Loucy (cell line): ENCODE data around the gene C16orf89.

Experiments
- H2AFZ ChIP-seq: fragments of 200-600 bp; sonication (generic); 2 replicates; pipeline ENCODE4 v1.6.0; 2016; ENCODE audit warnings: antibody characterized with exemption, mild to moderate bottlenecking, low read length, moderate library complexity
- H3F3A ChIP-seq: fragments of 200-600 bp; 2 replicates; pipeline ENCODE4 v1.6.0; 2016; ENCODE audit warnings: antibody characterized with exemption, low read depth, mild to moderate bottlenecking
- H3K27me3 ChIP-seq: fragments of 200-600 bp; sonication (generic); 2 replicates; pipeline ENCODE4 v1.6.1; 2014; ENCODE audit warnings: low read length, mild to moderate bottlenecking; ENCODE audit not compliant: insufficient read depth, poor library complexity, severe bottlenecking
- H3K36me3 ChIP-seq: fragments of 200-600 bp; sonication (generic); 2 replicates; pipeline ENCODE4 v1.6.1; 2016; ENCODE audit warnings: low read length; ENCODE audit not compliant: insufficient read depth
- H3K4me1 ChIP-seq: fragments of 200-600 bp; sonication (generic); 2 replicates; pipeline ENCODE4 v1.5.1; 2014; ENCODE audit warnings: low read length, mild to moderate bottlenecking; ENCODE audit not compliant: insufficient read depth, poor library complexity, severe bottlenecking
- H3K4me2 ChIP-seq: fragments of 200-600 bp; sonication (generic); 2 replicates; pipeline ENCODE4 v1.6.0; 2014; ENCODE audit warnings: antibody characterized with exemption, low read length, low read depth, mild to moderate bottlenecking; ENCODE audit not compliant: poor library complexity, severe bottlenecking
- H3K4me3 ChIP-seq: fragments of 200-600 bp; sonication (generic); 2 replicates; pipeline ENCODE4 v1.5.1; 2014; ENCODE audit warnings: low read length, mild to moderate bottlenecking, mixed read lengths; ENCODE audit not compliant: poor library complexity, severe bottlenecking
- H3K79me2 ChIP-seq: fragments of 200-600 bp; sonication (generic); 2 replicates; pipeline ENCODE4 v1.6.1; 2014; ENCODE audit warnings: low read length; ENCODE audit not compliant: insufficient read depth
- H3K9ac ChIP-seq: fragments of 200-600 bp; sonication (generic); 2 replicates; pipeline ENCODE4 v1.6.0; 2014; ENCODE audit warnings: mild to moderate bottlenecking, low read depth, low read length, moderate library complexity; ENCODE audit not compliant: poor library complexity, severe bottlenecking
- H3K9me2 ChIP-seq: fragments of 200-600 bp; sonication (generic); replicated peaks from 2 replicates; pipeline ENCODE4 v1.6.1; 2016; ENCODE audit warnings: low read depth, low read length, mixed read lengths
- H3K9me3 ChIP-seq: fragments of 200-600 bp; sonication (generic); 2 replicates; pipeline ENCODE4 v1.6.1; 2014; ENCODE audit warnings: mild to moderate bottlenecking, antibody characterized with exemption, low read length, low read depth; ENCODE audit not compliant: insufficient read depth
- H4K20me1 ChIP-seq: fragments of 200-600 bp; sonication (generic); 2 replicates; pipeline ENCODE4 v1.6.0; 2014; ENCODE audit warnings: antibody characterized with exemption, low read length, mild to moderate bottlenecking; ENCODE audit not compliant: insufficient read depth, poor library complexity, severe bottlenecking
- EZH2phosphoT487 ChIP-seq: fragments of 200-600 bp; IDR thresholded peaks from 2 replicates; pipeline ENCODE4 v1.6.1; 2018; ENCODE audit warnings: antibody characterized with exemption, mild to moderate bottlenecking, moderate library complexity, borderline replicate concordance
- TF ChIP-seq, protein P1 (sequence below): fragments of 200-600 bp; sonication (generic); conservative IDR thresholded peaks from 2 replicates; pipeline ENCODE4 v1.5.1; 2014; ENCODE audit warnings: mild to moderate bottlenecking, antibody characterized with exemption, low read length

The C16orf89 gene

DNA sequence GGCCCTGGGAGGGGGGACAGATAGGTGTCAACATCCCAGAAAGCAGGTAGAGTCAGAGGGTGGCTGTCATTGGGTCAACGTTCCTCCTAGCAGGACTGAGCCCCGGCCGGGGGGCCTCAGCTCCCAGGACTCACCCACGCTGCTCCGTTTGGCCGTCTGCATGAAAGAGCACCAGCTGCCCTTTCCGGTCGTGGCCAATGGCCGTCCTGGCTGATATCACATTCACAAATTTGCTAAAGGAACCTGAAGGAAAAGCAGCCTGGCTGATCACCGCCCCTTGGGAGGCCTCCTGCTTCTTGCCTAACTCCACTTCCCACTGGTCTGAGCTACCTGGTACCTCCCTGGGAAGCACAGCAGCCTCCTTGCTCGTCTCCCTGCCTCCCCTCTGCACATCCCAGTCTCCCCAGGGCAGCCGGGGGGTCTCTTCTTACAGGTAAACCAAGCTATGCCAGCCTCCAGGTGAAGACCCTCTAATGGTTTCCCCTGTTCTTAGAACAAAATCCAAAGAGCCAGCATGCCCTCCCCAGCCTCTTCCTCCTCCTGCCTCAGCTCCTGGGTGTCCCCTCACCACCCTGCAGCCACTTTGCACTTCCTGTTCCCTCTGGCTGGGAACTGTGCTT, 35.4 kb downstream of the C16orf89 start:
- H3K4me1 ChIP-seq: no peaks in the 10 kb centered on the region
- H2AFZ ChIP-seq: no peak overlapping the region
- H3K27me3 ChIP-seq: no peaks in the 10 kb centered on the region
- no peaks in the 10 kb centered on the region for H3K36me3 ChIP-seq
- no peak overlapping the region for H3K4me3 ChIP-seq
- H3K9me2 ChIP-seq: no peaks in the 10 kb centered on the region
- no peak overlapping the region for H3K9ac ChIP-seq
- H3F3A ChIP-seq: no peaks in the 10 kb centered on the region
- H3K4me2 ChIP-seq: no peak overlapping the region
- TF ChIP-seq, protein P1, sequence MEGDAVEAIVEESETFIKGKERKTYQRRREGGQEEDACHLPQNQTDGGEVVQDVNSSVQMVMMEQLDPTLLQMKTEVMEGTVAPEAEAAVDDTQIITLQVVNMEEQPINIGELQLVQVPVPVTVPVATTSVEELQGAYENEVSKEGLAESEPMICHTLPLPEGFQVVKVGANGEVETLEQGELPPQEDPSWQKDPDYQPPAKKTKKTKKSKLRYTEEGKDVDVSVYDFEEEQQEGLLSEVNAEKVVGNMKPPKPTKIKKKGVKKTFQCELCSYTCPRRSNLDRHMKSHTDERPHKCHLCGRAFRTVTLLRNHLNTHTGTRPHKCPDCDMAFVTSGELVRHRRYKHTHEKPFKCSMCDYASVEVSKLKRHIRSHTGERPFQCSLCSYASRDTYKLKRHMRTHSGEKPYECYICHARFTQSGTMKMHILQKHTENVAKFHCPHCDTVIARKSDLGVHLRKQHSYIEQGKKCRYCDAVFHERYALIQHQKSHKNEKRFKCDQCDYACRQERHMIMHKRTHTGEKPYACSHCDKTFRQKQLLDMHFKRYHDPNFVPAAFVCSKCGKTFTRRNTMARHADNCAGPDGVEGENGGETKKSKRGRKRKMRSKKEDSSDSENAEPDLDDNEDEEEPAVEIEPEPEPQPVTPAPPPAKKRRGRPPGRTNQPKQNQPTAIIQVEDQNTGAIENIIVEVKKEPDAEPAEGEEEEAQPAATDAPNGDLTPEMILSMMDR: no peak
- TF ChIP-seq EZH2phosphoT487: no peak
- no peaks in the 10 kb centered on the region for H3K79me2 ChIP-seq
- no peaks in the 10 kb centered on the region for H4K20me1 ChIP-seq
- no peaks in the 10 kb centered on the region for H3K9me3 ChIP-seq

DNA sequence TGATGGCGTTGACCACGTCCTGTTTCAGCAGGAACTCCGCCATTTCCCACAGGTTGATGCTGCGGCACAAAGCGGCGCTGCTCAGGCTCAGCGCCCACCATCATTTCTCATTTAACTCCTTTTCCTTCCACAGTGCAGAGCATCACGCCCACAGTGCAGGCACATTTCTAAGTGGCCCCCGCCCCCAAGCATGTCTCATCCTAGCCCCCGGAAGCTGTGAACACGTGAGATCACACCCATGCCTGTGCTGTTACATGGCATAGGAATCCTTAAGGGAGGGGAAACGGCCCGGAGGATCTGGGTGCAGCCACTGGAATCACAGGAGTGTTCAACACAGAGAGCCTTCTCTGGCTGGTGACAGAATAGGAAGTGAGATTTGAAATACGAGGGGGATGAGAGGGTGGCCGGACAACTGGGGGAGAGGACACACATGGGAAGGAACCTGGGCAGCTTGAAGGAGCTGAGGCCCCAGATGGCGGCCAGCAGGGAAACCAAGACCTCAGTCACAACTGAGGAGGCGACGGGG, 36.7 kb downstream of the C16orf89 start:
- Histone ChIP-seq H3K9me3 (no peaks in the 10 kb centered on the region), H3K9ac (no peak overlapping the region), H3K36me3 (no peaks in the 10 kb centered on the region), H2AFZ (no peak overlapping the region), H3K9me2 (no peaks in the 10 kb centered on the region), H3K4me2 (no peak overlapping the region), H4K20me1 (no peaks in the 10 kb centered on the region), H3K79me2 (no peaks in the 10 kb centered on the region), H3F3A (no peaks in the 10 kb centered on the region), H3K27me3 (no peaks in the 10 kb centered on the region), H3K4me1 (no peaks in the 10 kb centered on the region), H3K4me3 (no peak overlapping the region)
- TF ChIP-seq EZH2phosphoT487: no peak
- TF ChIP-seq, protein P1: no peak

DNA sequence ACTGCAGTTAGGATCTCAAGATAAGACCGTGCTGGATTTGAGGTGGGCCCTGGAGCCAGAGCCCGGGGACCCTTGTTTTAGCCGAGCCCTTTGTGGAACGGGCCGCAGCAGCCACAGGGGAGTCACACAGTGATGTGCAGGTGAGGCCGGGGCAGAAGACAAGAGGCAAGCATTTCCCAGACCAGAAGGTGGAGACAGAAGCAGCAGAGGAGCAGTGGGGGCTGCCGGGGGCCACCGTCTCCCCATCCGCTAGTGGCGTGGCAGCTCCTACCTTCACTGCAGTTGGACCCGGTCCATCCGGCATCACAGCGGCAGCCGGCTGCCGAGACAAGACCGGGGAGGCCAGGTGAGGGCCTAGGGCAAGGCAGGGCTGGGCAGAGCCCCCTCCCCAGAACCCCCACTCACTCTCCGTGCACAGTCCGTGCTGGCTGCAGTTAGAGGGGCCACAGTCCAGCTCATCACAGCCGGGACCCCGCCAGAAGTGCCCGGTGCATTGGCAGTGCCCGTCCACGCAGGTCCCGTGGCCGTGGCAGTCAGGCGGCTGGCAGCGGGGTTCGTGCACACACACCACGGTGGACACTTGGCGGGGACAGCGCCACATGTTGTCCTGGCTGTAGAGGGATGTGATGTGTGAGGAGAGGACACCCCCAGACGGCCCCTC, 38.1 kb downstream of the C16orf89 start:
- no peaks in the 10 kb centered on the region for H3K79me2 ChIP-seq
- no peaks in the 10 kb centered on the region for H3K9me3 ChIP-seq
- no peaks in the 10 kb centered on the region for H3K27me3 ChIP-seq
- TF ChIP-seq, protein P1: no peak
- TF ChIP-seq EZH2phosphoT487: no peak
- no peaks in the 10 kb centered on the region for H3K4me1 ChIP-seq
- H3K9me2 ChIP-seq: no peaks in the 10 kb centered on the region
- H3F3A ChIP-seq: no peaks in the 10 kb centered on the region
- H2AFZ ChIP-seq: no peak overlapping the region
- no peaks in the 10 kb centered on the region for H4K20me1 ChIP-seq
- H3K4me3 ChIP-seq: no peak overlapping the region
- no peaks in the 10 kb centered on the region for H3K36me3 ChIP-seq
- H3K4me2 ChIP-seq: no peak overlapping the region
- H3K9ac ChIP-seq: no peak overlapping the region
